Mesenchymal stem cell (in vitro differentiated cells and primary cell): ENCODE data around the gene FLRT2.

ENCODE experiments used
- DNase-seq: peaks from one replicate; pipeline ENCODE4 v3.0.0-alpha.2; 2013
- H2AFZ ChIP-seq: one replicate; pipeline ENCODE4 v1.6.1; 2013; ENCODE audit warnings: low read depth, mild to moderate bottlenecking, control low read depth, inconsistent platforms, low read length, moderate library complexity
- H2AK5ac ChIP-seq: 2 replicates; pipeline ENCODE4 v1.6.1; 2013; ENCODE audit warnings: low read length, moderate library complexity, mild to moderate bottlenecking, inconsistent platforms; ENCODE audit not compliant: severe bottlenecking
- H2BK120ac ChIP-seq: one replicate; pipeline ENCODE4 v1.6.1; 2013; ENCODE audit warnings: low read depth, mild to moderate bottlenecking, inconsistent platforms, low read length, moderate library complexity
- H2BK12ac ChIP-seq, 2 experiments: one replicate each; pipeline ENCODE4 v1.6.1; 2013; ENCODE audit warnings: inconsistent platforms in 2 of 2, low read length in 2 of 2, mild to moderate bottlenecking in 2 of 2, moderate library complexity in 2 of 2, control low read depth in 1 of 2
- H2BK15ac ChIP-seq: one replicate; pipeline ENCODE4 v1.6.1; 2013; ENCODE audit warnings: mild to moderate bottlenecking, low read depth, inconsistent platforms; ENCODE audit not compliant: poor library complexity, severe bottlenecking
- H2BK5ac ChIP-seq: 2 replicates; pipeline ENCODE4 v1.6.1; 2013; ENCODE audit warnings: low read depth, mild to moderate bottlenecking, low read length, control low read depth, inconsistent platforms; ENCODE audit not compliant: poor library complexity, severe bottlenecking
- H3K14ac ChIP-seq, 2 experiments: one replicate each; pipeline ENCODE4 v1.6.1; 2013; ENCODE audit warnings: inconsistent platforms in 2 of 2, low read length in 2 of 2, control low read depth in 1 of 2, mild to moderate bottlenecking in 1 of 2, moderate library complexity in 1 of 2
- H3K18ac ChIP-seq, 2 experiments: one replicate each; pipeline ENCODE4 v1.6.1; 2013; ENCODE audit warnings: inconsistent platforms in 2 of 2, low read length in 2 of 2, control low read depth in 1 of 2, low read depth in 1 of 2, mild to moderate bottlenecking in 1 of 2
- H3K23ac ChIP-seq, 2 experiments: one replicate each; pipeline ENCODE4 v1.6.1; 2013; ENCODE audit warnings: inconsistent platforms in 2 of 2, low read length in 2 of 2, mild to moderate bottlenecking in 2 of 2, moderate library complexity in 2 of 2, control low read depth in 1 of 2
- H3K27ac ChIP-seq: 2 replicates; pipeline ENCODE4 v1.5.1; 2013; ENCODE audit warnings: mild to moderate bottlenecking, moderate library complexity, low read length, control low read depth, inconsistent platforms; ENCODE audit not compliant: poor library complexity, severe bottlenecking
- H3K27me3 ChIP-seq, 2 experiments: 2 replicates each; pipeline versions ENCODE4 v1.6.1 to v1.7.0; 2013; ENCODE audit warnings: low read length in 2 of 2, mild to moderate bottlenecking in 2 of 2, moderate library complexity in 2 of 2, control low read depth in 1 of 2, inconsistent platforms in 1 of 2; ENCODE audit not compliant: control insufficient read depth in 1 of 2, insufficient read depth in 1 of 2
- H3K36me3 ChIP-seq, 2 experiments: 2 replicates each; pipeline versions ENCODE4 v1.6.1 to v1.7.0; 2013; ENCODE audit warnings: low read length in 2 of 2, control low read depth in 1 of 2, inconsistent platforms in 1 of 2, low read depth in 1 of 2, mild to moderate bottlenecking in 1 of 2; ENCODE audit not compliant: insufficient read depth in 2 of 2, control insufficient read depth in 1 of 2
- H3K4ac ChIP-seq, 2 experiments: one replicate each; pipeline ENCODE4 v1.6.1; 2013; ENCODE audit warnings: inconsistent platforms in 2 of 2, low read length in 2 of 2, mild to moderate bottlenecking in 2 of 2, moderate library complexity in 2 of 2, control low read depth in 1 of 2, low read depth in 1 of 2
- H3K4me1 ChIP-seq: 2 replicates; pipeline ENCODE4 v1.6.1; 2013; ENCODE audit warnings: low read depth, low read length, control low read depth; ENCODE audit not compliant: control insufficient read depth, insufficient read depth
- H3K4me2 ChIP-seq: 2 replicates; pipeline ENCODE4 v1.6.1; 2013; ENCODE audit warnings: low read length, mild to moderate bottlenecking, inconsistent platforms; ENCODE audit not compliant: poor library complexity, severe bottlenecking
- H3K4me3 ChIP-seq, 2 experiments: 2 replicates each; pipeline versions ENCODE4 v1.5.1 to v1.7.0; 2013; ENCODE audit warnings: low read length in 2 of 2, mild to moderate bottlenecking in 2 of 2, control low read depth in 1 of 2, low read depth in 1 of 2; ENCODE audit not compliant: insufficient read depth in 1 of 2
- H3K79me1 ChIP-seq: replicated peaks from 2 replicates; pipeline ENCODE4 v1.6.1; 2013; ENCODE audit warnings: mild to moderate bottlenecking, control low read depth, low read length, inconsistent platforms; ENCODE audit not compliant: poor library complexity, severe bottlenecking
- H3K9ac ChIP-seq: 2 replicates; pipeline ENCODE4 v1.7.0; 2013; ENCODE audit warnings: mild to moderate bottlenecking, low read length, moderate library complexity
- H3K9me3 ChIP-seq: 2 replicates; pipeline ENCODE4 v1.7.0; 2013; ENCODE audit warnings: mild to moderate bottlenecking, low read length; ENCODE audit not compliant: control insufficient read depth
- H4K8ac ChIP-seq: one replicate; pipeline ENCODE4 v1.6.1; 2013; ENCODE audit warnings: inconsistent platforms, mild to moderate bottlenecking, low read length, moderate library complexity
- H4K91ac ChIP-seq: one replicate; pipeline ENCODE4 v1.6.1; 2013; ENCODE audit warnings: mild to moderate bottlenecking, low read length, inconsistent platforms
- whole genome bisulfite sequencing: methylation state at CpG from one replicate; pipeline ENCODE4 v1.1.7; 2013; ENCODE audit warnings: mixed read lengths; 5-methylcytosine and 5-hydroxymethylcytosine counted together

The FLRT2 gene

GRCh38 chr14:85527445-85528035 is 2.4 kb upstream of the FLRT2 start:
- H3K9me3 ChIP-seq = no peaks in the 10 kb centered on the region
- peak overlapping the region in 1 of 2 experiments; percentile 98 for H3K4me3 ChIP-seq
- H3K9ac ChIP-seq = peak overlapping the region; percentile 98
- H4K91ac ChIP-seq = no peak overlapping the region
- no peak overlapping the region for H2BK15ac ChIP-seq
- no peaks in the 10 kb centered on the region for H3K27me3 ChIP-seq
- no peak overlapping the region for H2BK5ac ChIP-seq
- H3K79me1 ChIP-seq = no peaks in the 10 kb centered on the region
- H2AFZ ChIP-seq = no peak overlapping the region
- H3K4me1 ChIP-seq = peaks cover 10% of the 10 kb centered on the region
- no peaks in the 10 kb centered on the region for H3K36me3 ChIP-seq
- H2BK12ac ChIP-seq = no peak overlapping the region
- no peak overlapping the region for H3K18ac ChIP-seq
- H3K4me2 ChIP-seq = no peak overlapping the region
- H3K27ac ChIP-seq = peak overlapping the region; percentile 95
- 23% methylated on average over 2 of the region's 3 CpGs for WGBS
- DNase-seq = peak; percentile 18
- no peak overlapping the region for H3K14ac ChIP-seq
- H3K23ac ChIP-seq = no peak overlapping the region
- H2BK120ac ChIP-seq = no peak overlapping the region
- H4K8ac ChIP-seq = no peak overlapping the region
- H2AK5ac ChIP-seq = no peak overlapping the region
- H3K4ac ChIP-seq = no peak overlapping the region

- no peak overlapping the region for H3K14ac ChIP-seq
- no peak overlapping the region for H4K91ac ChIP-seq
- H2BK15ac ChIP-seq = no peak overlapping the region
- peak; percentile 89 for DNase-seq
- H3K4ac ChIP-seq = no peak overlapping the region
- H3K23ac ChIP-seq = no peak overlapping the region
- 0% methylated on average over 5 of the region's 7 CpGs for WGBS
- H3K27ac ChIP-seq = peak overlapping the region; percentile 95
- H3K79me1 ChIP-seq = no peaks in the 10 kb centered on the region
- H2BK120ac ChIP-seq = no peak overlapping the region
- peak overlapping the region; percentile 98 for H3K9ac ChIP-seq
- no peak overlapping the region for H4K8ac ChIP-seq
- H3K4me2 ChIP-seq = peak overlapping the region; percentile 96
- H2AFZ ChIP-seq = no peak overlapping the region
- H3K18ac ChIP-seq = no peak overlapping the region
- no peaks in the 10 kb centered on the region for H3K9me3 ChIP-seq
- H3K4me3 ChIP-seq = peak overlapping the region in 1 of 2 experiments; percentile 98
- no peaks in the 10 kb centered on the region for H3K27me3 ChIP-seq
- no peaks in the 10 kb centered on the region for H3K36me3 ChIP-seq
- no peak overlapping the region for H2BK5ac ChIP-seq
- H3K4me1 ChIP-seq = peaks cover 10% of the 10 kb centered on the region
- H2BK12ac ChIP-seq = no peak overlapping the region
- H2AK5ac ChIP-seq = no peak overlapping the region
These were observed 1.7 kb upstream of the FLRT2 start for GRCh38 chr14:85528080-85528896.

DNA sequence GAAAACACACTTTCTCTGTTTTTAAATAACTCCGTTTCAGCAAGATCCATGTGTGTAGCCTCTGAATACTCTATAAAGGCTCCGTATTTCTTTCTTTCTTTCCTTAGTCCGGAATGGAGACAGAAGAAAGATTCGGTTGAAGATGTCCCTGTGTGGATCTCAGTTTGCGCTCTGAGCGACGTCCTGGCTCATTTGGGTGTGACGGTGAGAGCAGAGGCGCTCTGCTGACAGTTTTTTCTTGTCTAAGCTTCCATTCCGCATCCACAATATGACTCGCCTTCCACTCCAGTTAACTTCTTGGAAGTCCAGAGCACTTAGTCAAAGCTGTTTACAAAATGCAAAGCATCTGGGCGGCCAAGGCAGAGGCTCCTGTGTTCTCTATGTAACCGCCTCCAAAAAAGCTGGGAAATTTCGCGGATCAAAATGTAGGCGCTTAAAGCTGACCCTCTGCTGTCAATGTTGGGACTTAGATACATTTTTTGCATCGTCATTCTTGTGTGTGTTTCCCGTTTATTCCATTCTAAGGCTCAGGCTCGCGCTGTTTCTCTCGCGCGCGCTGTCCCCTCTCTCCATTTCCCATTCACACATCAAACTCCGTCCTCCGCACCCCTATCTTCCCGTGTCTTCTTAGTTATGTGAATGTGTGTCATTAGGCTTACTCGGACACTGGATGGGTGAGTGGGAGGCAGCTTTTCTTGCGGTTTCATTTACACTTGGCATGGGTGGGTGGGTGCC is 880 bp upstream of the FLRT2 start:
- Histone ChIP-seq H3K27me3 (no peaks in the 10 kb centered on the region), H3K23ac (no peak overlapping the region), H3K18ac (peak overlapping the region; percentile 71 to 96), H3K9ac (peak overlapping the region; percentile 98), H2BK12ac (peak overlapping the region; percentile 86 to 89), H3K9me3 (no peaks in the 10 kb centered on the region), H2AFZ (peak overlapping the region; percentile 10), H4K91ac (peak overlapping the region; percentile 74), H2BK120ac (peak overlapping the region; percentile 67), H2AK5ac (no peak overlapping the region), H2BK5ac (peak overlapping the region; percentile 81), H3K36me3 (peaks cover 0 to 3% of the 10 kb centered on the region in 2 experiments), H4K8ac (peak overlapping the region; percentile 58), H3K4me1 (peaks cover 11% of the 10 kb centered on the region), H3K4ac (peak overlapping the region; percentile 54 to 77), H3K4me2 (peak overlapping the region; percentile 96), H3K14ac (peak overlapping the region in 1 of 2 experiments; percentile 75), H3K27ac (peak overlapping the region; percentile 95), H3K4me3 (peak overlapping the region; percentile 83 to 98), H3K79me1 (peaks cover 5% of the 10 kb centered on the region), H2BK15ac (peak overlapping the region; percentile 78)
- peak; percentile 86 for DNase-seq
- WGBS = 0% methylated on average over 18 of the region's 29 CpGs

- H2BK12ac ChIP-seq = no peak overlapping the region
- H3K4ac ChIP-seq = peak overlapping the region in 1 of 2 experiments; percentile 91
- no peak for DNase-seq
- peak overlapping the region; percentile 98 for H3K9ac ChIP-seq
- no peaks in the 10 kb centered on the region for H3K9me3 ChIP-seq
- peak overlapping the region; percentile 47 for H3K27ac ChIP-seq
- peak overlapping the region; percentile 96 for H3K4me2 ChIP-seq
- peak overlapping the region; percentile 1 for H4K91ac ChIP-seq
- peak overlapping the region; percentile 83 to 98 for H3K4me3 ChIP-seq
- peaks cover 11% of the 10 kb centered on the region for H3K4me1 ChIP-seq
- peak overlapping the region in 1 of 2 experiments; percentile 16 for H3K18ac ChIP-seq
- H2BK5ac ChIP-seq = no peak overlapping the region
- peak overlapping the region; percentile 60 for H2BK15ac ChIP-seq
- H3K14ac ChIP-seq = no peak overlapping the region
- H3K36me3 ChIP-seq = peaks cover 0 to 3% of the 10 kb centered on the region in 2 experiments
- no peak overlapping the region for H3K23ac ChIP-seq
- H3K79me1 ChIP-seq = peaks cover 10% of the 10 kb centered on the region
- H4K8ac ChIP-seq = no peak overlapping the region
- 2% methylated on average over 7 of the region's 7 CpGs for WGBS
- no peak overlapping the region for H2AFZ ChIP-seq
- no peaks in the 10 kb centered on the region for H3K27me3 ChIP-seq
- peak overlapping the region; percentile 39 for H2BK120ac ChIP-seq
- H2AK5ac ChIP-seq = no peak overlapping the region
These were observed 682 bp downstream of the FLRT2 start for GRCh38 chr14:85530626-85531025.
